ENCODE measurements around the gene STAC3. TPM values are rescaled to one million over a fixed set of nuclear protein-coding genes. Genes with fewer than 3 reads are reported as not detected.

Gene STAC3
- total and polyA plus RNA-seq, 10 of the 15 experiments (the other 5 are each of a cell fraction or from before 2014, with no cell fraction given) = 0.49 to 9.9 (median 3.8) TPM

DNA sequence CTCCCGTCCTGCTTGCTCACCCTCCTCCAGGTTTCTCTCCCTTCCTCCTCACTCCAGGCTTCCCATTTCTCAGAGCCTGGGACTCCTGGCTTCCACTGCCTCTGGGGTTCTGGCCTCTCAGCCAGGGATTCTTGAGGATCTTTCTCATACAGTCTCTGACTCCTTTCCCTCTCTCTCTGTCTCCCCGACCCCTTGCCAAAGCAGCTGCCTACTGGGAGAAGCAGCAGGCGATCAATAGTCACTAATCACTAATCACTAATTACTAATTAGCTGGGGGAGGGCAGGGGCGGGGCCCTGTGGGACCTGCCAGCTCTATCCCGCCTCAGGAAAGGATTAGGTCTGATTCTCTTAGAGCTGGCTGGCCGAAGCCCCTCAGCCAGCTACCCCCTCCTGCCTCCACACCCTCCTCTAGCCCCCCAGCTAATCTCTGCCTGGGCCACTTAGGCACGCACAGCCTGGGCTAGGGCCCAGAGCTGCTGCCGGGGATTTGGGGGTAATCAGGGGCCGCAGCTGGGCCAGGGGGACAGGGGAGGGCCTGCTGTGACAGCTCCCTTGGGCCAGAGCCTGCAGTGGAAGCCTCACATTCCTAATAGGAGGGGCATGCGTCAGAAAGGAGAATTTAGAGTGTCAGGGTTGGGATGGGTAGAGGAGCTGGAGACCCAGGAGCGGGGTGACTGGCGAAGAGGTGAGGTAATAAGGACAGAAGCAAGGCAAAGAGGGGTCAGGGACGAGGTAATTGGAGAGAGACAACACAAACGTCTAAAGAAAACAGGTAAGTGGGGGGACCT is 31.6 kb downstream of the STAC3 start:
- in situ Hi-C loops (cut with MboI) = no loop called here
- BruUV-seq (replicated peaks) = no TSS peak
- ATAC-seq = no peak
- POLR2A ChIA-PET = interaction anchor here (1.1 kb wide), 1 partner anchor 10 kb away, joined by 4 read pairs; the partner anchor contains the start of gene SHMT2
- CTCF ChIA-PET = interaction anchor here (0.9 to 1.2 kb wide), 3 partner anchors 10 to 500 kb away, joined by 3 to 7 read pairs (median 5); partner anchors contain the start of gene SHMT2
- H3K9me3 ChIP-seq (replicated peaks; ENCODE audit: control insufficient read depth, insufficient read depth, low read length) = no peaks in the 10 kb centered on the region
- H3K27me3 ChIP-seq (replicated peaks in 1 of 2; ENCODE audit: control insufficient read depth in 2 of 2, insufficient read depth in 2 of 2, low read length in 1 of 2) = peaks cover 36 to 39% of the 10 kb centered on the region in 2 experiments
- no peak overlapping the region for H3K4me3 ChIP-seq
- RAD21 ChIA-PET (ENCODE audit: unreplicated experiment) = interaction anchor here (0.9 kb wide), 1 partner anchor 23 kb away, joined by 3 read pairs; no protein-coding TSS in a partner anchor
- no peak overlapping the region for H3K4me2 ChIP-seq (ENCODE audit: control insufficient read depth, insufficient read depth)
- no peak overlapping the region for H2AFZ ChIP-seq (ENCODE audit: control insufficient read depth, low read depth, low read length)
- H3K4me1 ChIP-seq (ENCODE audit: control insufficient read depth, insufficient read depth, low read length) = peaks cover 13% of the 10 kb centered on the region
- H3K27ac ChIP-seq (ENCODE audit: control insufficient read depth, insufficient read depth) = no peak overlapping the region
- 21% methylated on average over 13 of the region's 14 CpGs for WGBS (ENCODE audit: insufficient coverage, insufficient replicate concordance, low lambda C conversion rate, missing lambda C conversion rate)
- no peaks in the 10 kb centered on the region for H3K36me3 ChIP-seq (ENCODE audit: control insufficient read depth in 2 of 2, insufficient read depth in 2 of 2, low read length in 1 of 2)
- intact Hi-C loops (cut with micrococcal nuclease; ENCODE audit: unreplicated experiment) = no loop called here
- no peaks in the 10 kb centered on the region for H4K20me1 ChIP-seq (ENCODE audit: control insufficient read depth, insufficient read depth)
- H3K9ac ChIP-seq (ENCODE audit: control insufficient read depth, insufficient read depth, low read length) = no peak overlapping the region
- TF ChIP-seq EGR1 (IDR thresholded peaks at IDR 0.05; ENCODE audit: borderline replicate concordance in 1 of 2, low read depth in 2 of 2, low read length in 2 of 2) (no peak), SUZ12 (IDR thresholded peaks at IDR 0.05; ENCODE audit: unreplicated experiment) (peak; percentile 29)
- SMC1A ChIA-PET (ENCODE audit: uncharacterized antibody, unreplicated experiment) = interaction anchor here (2.3 kb wide), 1 partner anchor 11 kb away, joined by 10 read pairs; the partner anchor contains the start of gene SHMT2
- H3K79me2 ChIP-seq (ENCODE audit: control insufficient read depth, insufficient read depth, low read length) = no peaks in the 10 kb centered on the region
- no peak for DNase-seq (ENCODE audit: low read depth, low spot score)
- no peak for FAIRE-seq

DNA sequence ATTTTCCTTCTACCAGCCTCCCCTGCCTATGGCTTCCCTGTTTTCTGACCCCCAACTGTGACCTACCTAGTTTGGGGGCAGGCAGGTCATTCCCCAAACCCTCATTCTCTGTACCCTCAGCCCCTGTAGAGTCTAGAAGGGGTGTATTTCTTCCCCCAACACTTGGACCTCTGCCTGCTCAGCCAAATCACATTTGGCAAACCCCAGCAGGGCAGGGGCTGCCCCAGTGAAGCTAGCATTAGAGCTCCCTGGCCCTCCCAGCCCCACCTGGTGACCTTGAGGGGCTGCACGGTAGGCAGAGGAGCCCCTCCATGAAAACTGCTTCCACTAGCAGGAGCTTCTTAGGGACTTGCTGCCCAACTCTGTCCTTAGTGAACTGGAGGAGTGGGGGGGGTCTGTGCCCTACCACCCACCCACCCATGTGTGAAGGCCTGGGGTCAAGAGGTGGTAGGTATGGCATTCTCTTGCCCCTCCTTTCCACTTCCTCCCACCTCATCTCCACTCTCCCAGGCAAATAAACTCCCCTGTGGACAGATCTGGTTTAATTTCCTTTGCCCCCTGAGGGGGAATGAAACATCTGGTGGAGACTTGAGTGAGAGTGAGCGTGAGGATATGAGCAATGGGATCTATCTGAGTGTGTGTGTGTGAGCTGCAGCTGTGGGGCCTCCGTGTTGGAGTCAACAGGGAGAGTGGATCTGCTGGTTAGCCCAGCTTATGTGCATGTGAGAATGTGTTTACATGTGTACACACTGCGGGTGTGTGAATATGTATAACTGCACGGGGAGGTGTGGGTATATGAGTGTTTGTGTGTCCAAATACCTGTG is 32.7 kb downstream of the STAC3 start:
- no TSS peak for BruUV-seq (replicated peaks)
- RAD21 ChIA-PET (ENCODE audit: unreplicated experiment) = interaction anchor here (1.1 to 2.2 kb wide), 2 partner anchors 11 to 25 kb away, joined by 3 to 9 read pairs; partner anchors contain the start of gene SHMT2
- Histone ChIP-seq H3K27ac (ENCODE audit: control insufficient read depth, insufficient read depth) (no peak overlapping the region), H3K79me2 (ENCODE audit: control insufficient read depth, insufficient read depth, low read length) (no peaks in the 10 kb centered on the region), H3K4me2 (ENCODE audit: control insufficient read depth, insufficient read depth) (no peak overlapping the region), H3K9ac (ENCODE audit: control insufficient read depth, insufficient read depth, low read length) (no peak overlapping the region), H3K4me3 (no peak overlapping the region), H3K36me3 (ENCODE audit: control insufficient read depth in 2 of 2, insufficient read depth in 2 of 2, low read length in 1 of 2) (no peaks in the 10 kb centered on the region), H3K9me3 (replicated peaks; ENCODE audit: control insufficient read depth, insufficient read depth, low read length) (no peaks in the 10 kb centered on the region), H4K20me1 (ENCODE audit: control insufficient read depth, insufficient read depth) (no peaks in the 10 kb centered on the region), H3K4me1 (ENCODE audit: control insufficient read depth, insufficient read depth, low read length) (peaks cover 13% of the 10 kb centered on the region), H3K27me3 (replicated peaks in 1 of 2; ENCODE audit: control insufficient read depth in 2 of 2, insufficient read depth in 2 of 2, low read length in 1 of 2) (peaks cover 36 to 41% of the 10 kb centered on the region in 2 experiments), H2AFZ (ENCODE audit: control insufficient read depth, low read depth, low read length) (no peak overlapping the region)
- in situ Hi-C loops (cut with MboI) = no loop called here
- CTCF ChIA-PET = interaction anchor here (1.6 to 2.5 kb wide), 3 partner anchors 9 to 24 kb away, joined by 6 to 10 read pairs (median 8); partner anchors contain the start of gene SHMT2
- DNase-seq (ENCODE audit: low read depth, low spot score) (no peak), FAIRE-seq (no peak), ATAC-seq (no peak)
- intact Hi-C loops (cut with micrococcal nuclease; ENCODE audit: unreplicated experiment) = no loop called here
- POLR2A ChIA-PET = no interaction called here
- 41% methylated on average over 5 of the region's 5 CpGs for WGBS (ENCODE audit: insufficient coverage, insufficient replicate concordance, low lambda C conversion rate, missing lambda C conversion rate)
- SMC1A ChIA-PET (ENCODE audit: uncharacterized antibody, unreplicated experiment) = interaction anchor here (2.3 kb wide), 1 partner anchor 12 kb away, joined by 10 read pairs; the partner anchor contains the start of gene SHMT2
- TF ChIP-seq, protein P1, sequence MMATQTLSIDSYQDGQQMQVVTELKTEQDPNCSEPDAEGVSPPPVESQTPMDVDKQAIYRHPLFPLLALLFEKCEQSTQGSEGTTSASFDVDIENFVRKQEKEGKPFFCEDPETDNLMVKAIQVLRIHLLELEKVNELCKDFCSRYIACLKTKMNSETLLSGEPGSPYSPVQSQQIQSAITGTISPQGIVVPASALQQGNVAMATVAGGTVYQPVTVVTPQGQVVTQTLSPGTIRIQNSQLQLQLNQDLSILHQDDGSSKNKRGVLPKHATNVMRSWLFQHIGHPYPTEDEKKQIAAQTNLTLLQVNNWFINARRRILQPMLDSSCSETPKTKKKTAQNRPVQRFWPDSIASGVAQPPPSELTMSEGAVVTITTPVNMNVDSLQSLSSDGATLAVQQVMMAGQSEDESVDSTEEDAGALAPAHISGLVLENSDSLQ (IDR thresholded peaks at IDR 0.05) = no peak
- no peak for TF ChIP-seq ZZZ3 (IDR thresholded peaks at IDR 0.05; ENCODE audit: control insufficient read depth, insufficient read length, low read depth)
- TF ChIP-seq TCF7 (IDR thresholded peaks at IDR 0.05; ENCODE audit: borderline replicate concordance) = no peak
- no peak for TF ChIP-seq KAT2A (conservative IDR thresholded peaks at IDR 0.05; ENCODE audit: control insufficient read depth, low read depth, low read length)
- no peak for TF ChIP-seq POLR2AphosphoS5 (IDR thresholded peaks at IDR 0.05; ENCODE audit: low read length)
- TF ChIP-seq ZNF274 (IDR thresholded peaks at IDR 0.05; ENCODE audit: insufficient read depth, insufficient read length) = no peak
- TF ChIP-seq, protein P2, sequence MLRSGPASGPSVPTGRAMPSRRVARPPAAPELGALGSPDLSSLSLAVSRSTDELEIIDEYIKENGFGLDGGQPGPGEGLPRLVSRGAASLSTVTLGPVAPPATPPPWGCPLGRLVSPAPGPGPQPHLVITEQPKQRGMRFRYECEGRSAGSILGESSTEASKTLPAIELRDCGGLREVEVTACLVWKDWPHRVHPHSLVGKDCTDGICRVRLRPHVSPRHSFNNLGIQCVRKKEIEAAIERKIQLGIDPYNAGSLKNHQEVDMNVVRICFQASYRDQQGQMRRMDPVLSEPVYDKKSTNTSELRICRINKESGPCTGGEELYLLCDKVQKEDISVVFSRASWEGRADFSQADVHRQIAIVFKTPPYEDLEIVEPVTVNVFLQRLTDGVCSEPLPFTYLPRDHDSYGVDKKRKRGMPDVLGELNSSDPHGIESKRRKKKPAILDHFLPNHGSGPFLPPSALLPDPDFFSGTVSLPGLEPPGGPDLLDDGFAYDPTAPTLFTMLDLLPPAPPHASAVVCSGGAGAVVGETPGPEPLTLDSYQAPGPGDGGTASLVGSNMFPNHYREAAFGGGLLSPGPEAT (IDR thresholded peaks at IDR 0.05; ENCODE audit: low read depth) = no peak

All from GM12878 (cell line).